Inflammatory macrophage treated with lipopolysaccharide for 1 hour (primary cell): ENCODE measurements around the gene LMO1.
A peak's percentile ranks its signal among the peaks of the same experiment; 100 is the strongest.

Experiments
- DNase-seq, 2 donors: peaks; one replicate each; pipeline ENCODE4 v3.0.0-alpha.2; 2020 to 2022

The LMO1 gene

GRCh38 chr11:8263769-8264410, at the start of gene LMO1:
Gene LMO1 (minus strand): TSS chr11:8263878. CDS start chr11:8263362, 516 bp downstream.
- peak; percentile 47 to 84 for DNase-seq

GRCh38 chr11:8312986-8313385, 49.3 kb upstream of the LMO1 start:
- DNase-seq, result no peak

GRCh38 chr11:8311366-8311765, 47.7 kb upstream of the LMO1 start:
- no peak for DNase-seq

- no peak for DNase-seq
These were observed 47.1 kb upstream of the LMO1 start for GRCh38 chr11:8310743-8311298.

GRCh38 chr11:8309862-8310261, 46.2 kb upstream of the LMO1 start:
- no peak for DNase-seq

- DNase-seq, result no peak
These were observed 45.6 kb upstream of the LMO1 start for GRCh38 chr11:8309311-8309710.

GRCh38 chr11:8307601-8308000, 43.9 kb upstream of the LMO1 start:
- DNase-seq, result no peak

- DNase-seq, result no peak
These were observed 37.9 kb upstream of the LMO1 start for GRCh38 chr11:8301622-8302021.

GRCh38 chr11:8298801-8299786, 35.4 kb upstream of the LMO1 start:
- no peak for DNase-seq

- no peak for DNase-seq
These were observed 34.2 kb upstream of the LMO1 start for GRCh38 chr11:8297781-8298440.

- DNase-seq, result no peak
These were observed 33.2 kb upstream of the LMO1 start for GRCh38 chr11:8296872-8297271.

- no peak for DNase-seq
These were observed 32.5 kb upstream of the LMO1 start for GRCh38 chr11:8296038-8296649.

GRCh38 chr11:8294251-8294935, 30.7 kb upstream of the LMO1 start:
- no peak for DNase-seq

GRCh38 chr11:8293171-8293570, 29.5 kb upstream of the LMO1 start:
- DNase-seq, result no peak

- no peak for DNase-seq
These were observed 28.7 kb upstream of the LMO1 start for GRCh38 chr11:8292351-8292750.

GRCh38 chr11:8291421-8292350, 28.0 kb upstream of the LMO1 start:
- DNase-seq, result no peak

- DNase-seq, result no peak
These were observed 26.6 kb upstream of the LMO1 start for GRCh38 chr11:8290081-8290810.

- DNase-seq, result no peak
These were observed 25.8 kb upstream of the LMO1 start for GRCh38 chr11:8289492-8289918.

GRCh38 chr11:8288824-8289491, 25.3 kb upstream of the LMO1 start:
- DNase-seq, result no peak
